Calu3 (cell line): Measurements from ENCODE around the gene TAS1R1. TPM values are rescaled to one million over a fixed set of nuclear protein-coding genes. Genes with fewer than 3 reads are reported as not detected.

Experiments
- BruUV-seq: library from RNA; stranded (reverse); fragments of 400-500 nt; replicated peaks from 2 replicates; lab custom pipeline; 2021; lab: Mats Ljungman, UMichigan
- CTCF ChIA-PET: fragments of 300-600 bp; sonication (Branson Sonifier 250); formaldehyde crosslinking; loops from one replicate; lab custom pipeline; 2022; ENCODE audit warnings: antibody characterized with exemption; lab: Charles Lee
- DNase-seq: peaks from one replicate; pipeline ENCODE4 v3.0.0; 2022
- H3K27ac Mint-ChIP-seq: one replicate; pipeline ENCODE4 v1.8.0; 2022; ENCODE audit warnings: mixed read lengths; ENCODE audit not compliant: unreplicated experiment
- H3K27me3 Mint-ChIP-seq: one replicate; pipeline ENCODE4 v1.8.0; 2022; ENCODE audit warnings: mixed read lengths; ENCODE audit not compliant: unreplicated experiment
- H3K36me3 Mint-ChIP-seq: one replicate; pipeline ENCODE4 v1.8.0; 2022; ENCODE audit warnings: mild to moderate bottlenecking, moderate library complexity, mixed read lengths; ENCODE audit not compliant: insufficient read depth, unreplicated experiment
- H3K4me1 Mint-ChIP-seq: one replicate; pipeline ENCODE4 v1.8.0; 2022; ENCODE audit warnings: mild to moderate bottlenecking, low read depth, mixed read lengths; ENCODE audit not compliant: unreplicated experiment
- H3K4me3 Mint-ChIP-seq: one replicate; pipeline ENCODE4 v1.8.0; 2022; ENCODE audit warnings: mild to moderate bottlenecking, low read depth, moderate library complexity, mixed read lengths; ENCODE audit not compliant: unreplicated experiment
- H3K9me3 Mint-ChIP-seq: one replicate; pipeline ENCODE4 v1.8.0; 2022; ENCODE audit warnings: low read depth, mixed read lengths; ENCODE audit not compliant: unreplicated experiment
- intact Hi-C: fragments of 100-400 bp; cut with micrococcal nuclease; formaldehyde crosslinking; loops from one replicate; pipeline ENCODE4 v1.10.0; 2022; ENCODE audit not compliant: unreplicated experiment
- total RNA-seq: library from RNA; stranded (reverse); gene quantifications from 2 replicates; pipeline ENCODE4 v1.2.3, GENCODE V29; 2022
- TF ChIP-seq, protein P1 (sequence below): fragments of 200-600 bp; IDR thresholded peaks from one replicate; pipeline ENCODE4 v1.8.0; 2022; ENCODE audit warnings: antibody characterized with exemption; ENCODE audit not compliant: unreplicated experiment

Gene TAS1R1
- total RNA-seq, 1 experiment from 2014 or later = not detected

DNA sequence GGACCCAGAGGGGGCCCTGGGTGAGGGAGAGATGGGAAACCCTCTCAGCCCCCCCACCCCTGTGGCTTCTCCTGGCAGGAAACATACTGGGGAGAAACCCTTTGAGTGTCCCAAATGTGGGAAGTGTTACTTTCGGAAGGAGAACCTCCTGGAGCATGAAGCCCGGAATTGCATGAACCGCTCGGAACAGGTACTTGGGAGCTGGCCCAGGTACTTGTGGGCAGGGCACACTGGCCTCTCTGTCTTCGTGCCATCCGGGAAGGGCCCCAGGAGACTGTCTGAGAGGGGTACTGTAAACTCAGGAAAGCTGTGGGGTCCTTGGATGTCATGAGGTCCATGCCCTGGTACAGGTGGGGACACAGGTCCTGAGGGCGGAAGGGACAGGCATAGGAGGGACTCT lies 30.7 kb downstream of the TAS1R1 start:
- Mint-ChIP-seq H3K27me3 (no peaks in the 10 kb centered on the region), H3K36me3 (peaks cover 23% of the 10 kb centered on the region), H3K9me3 (no peaks in the 10 kb centered on the region), H3K4me1 (no peaks in the 10 kb centered on the region), H3K4me3 (no peak overlapping the region), H3K27ac (no peak overlapping the region)
- intact Hi-C loops = no loop called here
- TF ChIP-seq, protein P1, sequence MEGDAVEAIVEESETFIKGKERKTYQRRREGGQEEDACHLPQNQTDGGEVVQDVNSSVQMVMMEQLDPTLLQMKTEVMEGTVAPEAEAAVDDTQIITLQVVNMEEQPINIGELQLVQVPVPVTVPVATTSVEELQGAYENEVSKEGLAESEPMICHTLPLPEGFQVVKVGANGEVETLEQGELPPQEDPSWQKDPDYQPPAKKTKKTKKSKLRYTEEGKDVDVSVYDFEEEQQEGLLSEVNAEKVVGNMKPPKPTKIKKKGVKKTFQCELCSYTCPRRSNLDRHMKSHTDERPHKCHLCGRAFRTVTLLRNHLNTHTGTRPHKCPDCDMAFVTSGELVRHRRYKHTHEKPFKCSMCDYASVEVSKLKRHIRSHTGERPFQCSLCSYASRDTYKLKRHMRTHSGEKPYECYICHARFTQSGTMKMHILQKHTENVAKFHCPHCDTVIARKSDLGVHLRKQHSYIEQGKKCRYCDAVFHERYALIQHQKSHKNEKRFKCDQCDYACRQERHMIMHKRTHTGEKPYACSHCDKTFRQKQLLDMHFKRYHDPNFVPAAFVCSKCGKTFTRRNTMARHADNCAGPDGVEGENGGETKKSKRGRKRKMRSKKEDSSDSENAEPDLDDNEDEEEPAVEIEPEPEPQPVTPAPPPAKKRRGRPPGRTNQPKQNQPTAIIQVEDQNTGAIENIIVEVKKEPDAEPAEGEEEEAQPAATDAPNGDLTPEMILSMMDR = no peak
- no TSS peak for BruUV-seq
- no peak for DNase-seq
- CTCF ChIA-PET = no interaction called here

GRCh38 chr1:6586404-6586816 lies 31.3 kb downstream of the TAS1R1 start:
- CTCF ChIA-PET = interaction anchor here (0.7 kb wide), 1 partner anchor 32 kb away, joined by 4 read pairs; the partner anchor contains the start of gene NOL9
- intact Hi-C loops = no loop called here

GRCh38 chr1:6587261-6588005 lies 32.3 kb downstream of the TAS1R1 start:
- no TSS peak for BruUV-seq
- Mint-ChIP-seq H3K9me3 (no peaks in the 10 kb centered on the region), H3K36me3 (peaks cover 11% of the 10 kb centered on the region), H3K27ac (no peak overlapping the region), H3K4me3 (no peak overlapping the region), H3K27me3 (no peaks in the 10 kb centered on the region), H3K4me1 (no peaks in the 10 kb centered on the region)
- intact Hi-C loops = no loop called here
- CTCF ChIA-PET = no interaction called here
- TF ChIP-seq, protein P1 = no peak
- DNase-seq = no peak

More at GRCh38 chr1:6586404-6586816, 31.3 kb downstream of the TAS1R1 start:
- TF ChIP-seq, protein P1 = no peak
- Mint-ChIP-seq H3K27me3 (no peaks in the 10 kb centered on the region), H3K36me3 (peaks cover 18% of the 10 kb centered on the region), H3K9me3 (no peaks in the 10 kb centered on the region), H3K4me1 (no peaks in the 10 kb centered on the region), H3K4me3 (no peak overlapping the region), H3K27ac (no peak overlapping the region)
- BruUV-seq = no TSS peak
- no peak for DNase-seq

DNA sequence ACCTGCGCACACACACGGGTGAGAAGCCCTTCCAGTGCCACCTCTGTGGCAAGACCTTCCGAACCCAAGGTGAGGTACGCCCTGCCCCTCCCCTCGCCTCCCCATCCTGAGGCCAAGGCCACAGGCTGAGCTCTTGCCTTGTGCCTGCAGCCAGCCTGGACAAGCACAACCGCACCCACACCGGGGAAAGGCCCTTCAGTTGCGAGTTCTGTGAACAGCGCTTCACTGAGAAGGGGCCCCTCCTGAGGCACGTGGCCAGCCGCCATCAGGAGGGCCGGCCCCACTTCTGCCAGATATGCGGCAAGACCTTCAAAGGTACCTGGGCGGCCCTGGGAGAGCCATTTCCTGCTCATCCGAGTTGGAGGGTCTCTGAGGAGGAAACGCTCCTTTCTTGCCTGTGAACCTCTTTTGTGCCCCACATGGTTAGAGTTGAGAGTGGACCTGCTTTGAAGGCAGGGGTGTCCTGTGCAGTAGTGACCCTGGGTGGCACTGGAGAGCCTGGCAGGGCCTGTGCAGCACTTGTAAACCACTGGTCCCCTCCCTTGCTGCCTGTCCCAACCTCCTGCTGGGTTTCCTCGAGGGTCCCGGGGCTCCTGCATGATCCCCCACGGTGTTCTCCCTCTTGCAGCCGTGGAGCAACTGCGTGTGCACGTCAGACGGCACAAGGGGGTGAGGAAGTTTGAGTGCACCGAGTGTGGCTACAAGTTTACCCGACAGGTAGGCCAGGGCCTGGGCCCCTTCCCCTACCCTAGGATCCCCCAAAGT lies 33.2 kb downstream of the TAS1R1 start:
- Mint-ChIP-seq H3K27me3 (no peaks in the 10 kb centered on the region), H3K27ac (no peak overlapping the region), H3K4me1 (no peaks in the 10 kb centered on the region), H3K36me3 (peaks cover 5% of the 10 kb centered on the region), H3K9me3 (no peaks in the 10 kb centered on the region), H3K4me3 (no peak overlapping the region)
- BruUV-seq = no TSS peak
- DNase-seq = no peak
- CTCF ChIA-PET = no interaction called here
- intact Hi-C loops = no loop called here
- TF ChIP-seq, protein P1 = no peak
